Retinal pigment epithelial cell (primary cell): Measurements from ENCODE around the gene CASP3.
"Not testable (repeated sequence)": the region's sequence is repeated elsewhere in the genome, so short reads cannot be mapped to it uniquely, and the experiment has no call there.

Source experiments
- DNase-seq: peaks from one replicate; pipeline ENCODE4 v3.0.0-alpha.2; 2010; ENCODE audit warnings: low read depth
- H3K4me3 ChIP-seq: 2 replicates; pipeline ENCODE4 v1.5.1; 2011; ENCODE audit warnings: mild to moderate bottlenecking, low read length, control low read depth, moderate library complexity
- CTCF ChIP-seq: conservative IDR thresholded peaks from 2 replicates; pipeline ENCODE4 v1.5.1; 2011; ENCODE audit warnings: low read depth, low read length, control low read depth, inconsistent platforms

CASP3 gene

GRCh38 chr4:184617600-184618196 lies 31.5 kb downstream of the CASP3 start:
- TF ChIP-seq CTCF = no peak
- DNase-seq = no peak

GRCh38 chr4:184616633-184617551 lies 32.4 kb downstream of the CASP3 start:
- H3K4me3 ChIP-seq = no peak overlapping the region
- no peak for TF ChIP-seq CTCF
- DNase-seq = no peak

More at GRCh38 chr4:184617600-184618196, 31.5 kb downstream of the CASP3 start:
- H3K4me3 ChIP-seq = no peak overlapping the region

GRCh38 chr4:184616168-184616567 lies 33.1 kb downstream of the CASP3 start:
- not testable (repeated sequence) for DNase-seq, H3K4me3 ChIP-seq

- TF ChIP-seq CTCF = no peak
- no peak overlapping the region for H3K4me3 ChIP-seq
- no peak for DNase-seq
These were observed 34.7 kb downstream of the CASP3 start for GRCh38 chr4:184614509-184614908.

GRCh38 chr4:184613405-184613804 lies 35.8 kb downstream of the CASP3 start:
- DNase-seq = no peak
- no peak for TF ChIP-seq CTCF
- no peak overlapping the region for H3K4me3 ChIP-seq

- H3K4me3 ChIP-seq = no peak overlapping the region
- no peak for DNase-seq
- TF ChIP-seq CTCF = no peak
These were observed 37.2 kb downstream of the CASP3 start for GRCh38 chr4:184612074-184612473.

GRCh38 chr4:184607429-184607828 lies 41.8 kb downstream of the CASP3 start:
- not testable (repeated sequence) for H3K4me3 ChIP-seq

GRCh38 chr4:184602857-184603256 lies 46.4 kb downstream of the CASP3 start:
- not testable (repeated sequence) for DNase-seq, H3K4me3 ChIP-seq

More at GRCh38 chr4:184607429-184607828, 41.8 kb downstream of the CASP3 start:
- DNase-seq = not testable (repeated sequence)

- not testable (repeated sequence) for DNase-seq, H3K4me3 ChIP-seq
These were observed 48.3 kb downstream of the CASP3 start for GRCh38 chr4:184600982-184601381.
